HepG2 (cell line): Measurements from ENCODE around the gene CNNM1. TPM values are rescaled to one million over a fixed set of nuclear protein-coding genes. Genes with fewer than 3 reads are reported as not detected.

Source experiments
- ATAC-seq: fragments of 200-7000 bp; cut with Tn5 transposase; 3 replicates; pipeline ENCODE4 v1.9.1; 2020; ENCODE audit warnings: mild to moderate bottlenecking, moderate library complexity
- BruUV-seq: library from RNA; stranded (reverse); fragments of 400-500 nt; replicated peaks from 2 replicates; lab custom pipeline; 2021; lab: Mats Ljungman, UMichigan
- CTCF ChIA-PET: fragments of 300-600 bp; formaldehyde crosslinking; extraction: SDS; loops from one replicate; lab custom pipeline; 2021; ENCODE audit warnings: low total read pairs, inconsistent platforms, low intra/inter-chr PET ratio; lab: Yijun Ruan, JAX
- POLR2A ChIA-PET: fragments of 350-600 bp; sonication (Branson Sonifier 250); formaldehyde crosslinking; loops from one replicate; lab custom pipeline; 2020; ENCODE audit warnings: antibody characterized with exemption, inconsistent platforms; lab: Yijun Ruan, JAX
- DNase-seq: peaks from one replicate; pipeline ENCODE4 v3.0.0-alpha.2; 2015; ENCODE audit warnings: low spot score
- FAIRE-seq: peaks from 3 replicates; lab custom pipeline; 2011; peaks lifted over from hg19 to GRCh38; lab: Jason Lieb, UNC
- H2AFZ ChIP-seq: one replicate; pipeline ENCODE4 v1.6.1; 2011; ENCODE audit warnings: low read length, inconsistent platforms
- H3K27ac ChIP-seq: fragments of 300-600 bp; 3 replicates; pipeline ENCODE4 v1.8.0; 2011; ENCODE audit warnings: mixed run types, mild to moderate bottlenecking, mixed read lengths, low read length, inconsistent platforms; ENCODE audit not compliant: insufficient read depth; ENCODE audit errors: extremely low read length
- H3K27me3 ChIP-seq, 2 experiments: fragments of 200-600 bp in 1 of 2; 2 replicates in 1 of 2; 3 replicates in 1 of 2; pipeline versions ENCODE4 v1.6.0 to v1.8.0; 2011; ENCODE audit warnings: low read length in 2 of 2, mild to moderate bottlenecking in 2 of 2, moderate library complexity in 2 of 2, inconsistent platforms in 1 of 2; ENCODE audit not compliant: insufficient read depth in 2 of 2, control insufficient read depth in 1 of 2
- H3K36me3 ChIP-seq, 2 experiments: fragments of 200-600 bp in 1 of 2; replicated peaks in 1 of 2; 2 replicates in 1 of 2; 3 replicates in 1 of 2; pipeline versions ENCODE4 v1.5.1 to v1.8.0; 2011; ENCODE audit warnings: low read length in 2 of 2, inconsistent platforms in 1 of 2; ENCODE audit not compliant: insufficient read depth in 2 of 2, control insufficient read depth in 1 of 2
- H3K4me1 ChIP-seq: 2 replicates; pipeline ENCODE4 v1.5.1; 2012; ENCODE audit warnings: low read length, inconsistent platforms; ENCODE audit not compliant: insufficient read depth
- H3K4me2 ChIP-seq: 2 replicates; pipeline ENCODE4 v1.6.0; 2011; ENCODE audit warnings: low read depth, low read length, inconsistent platforms
- H3K4me3 ChIP-seq, 3 experiments: fragments of 200-600 bp in 1 of 3; sonication (generic), shearing (Covaris generic) in 1 of 3; replicated peaks in 1 of 3; 2 replicates each; pipeline ENCODE4 v1.5.1; 2011 to 2016; ENCODE audit warnings: low read length in 3 of 3, inconsistent platforms in 2 of 3, low read depth in 2 of 3, mild to moderate bottlenecking in 2 of 3, control low read depth in 1 of 3, mixed read lengths in 1 of 3; ENCODE audit not compliant: insufficient read depth in 1 of 3
- H3K79me2 ChIP-seq: one replicate; pipeline ENCODE4 v1.6.1; 2011; ENCODE audit warnings: low read length, inconsistent platforms; ENCODE audit not compliant: insufficient read depth
- H3K9ac ChIP-seq: 2 replicates; pipeline ENCODE4 v1.6.0; 2011; ENCODE audit warnings: mild to moderate bottlenecking, low read depth, low read length, inconsistent platforms; ENCODE audit not compliant: insufficient read depth
- H3K9me3 ChIP-seq: 2 replicates; pipeline ENCODE4 v1.5.1; 2012; ENCODE audit warnings: mild to moderate bottlenecking, low read length
- H4K20me1 ChIP-seq: 2 replicates; pipeline ENCODE4 v1.6.0; 2011; ENCODE audit warnings: inconsistent platforms, mild to moderate bottlenecking, low read length, moderate library complexity; ENCODE audit not compliant: insufficient read depth
- FIP1L1 ChIP-seq: fragments of 200-400 bp; formaldehyde crosslinking; IDR thresholded peaks from 2 replicates; pipeline ENCODE4 v1.6.1; 2018; ENCODE audit warnings: low read depth, mild to moderate bottlenecking, low read length, moderate library complexity, borderline replicate concordance; ENCODE audit not compliant: insufficient read depth
- FUBP1 ChIP-seq: sonication (generic); formaldehyde crosslinking; IDR thresholded peaks from 2 replicates; pipeline ENCODE4 v1.5.1; 2020; ENCODE audit warnings: missing genetic modification reagents, mild to moderate bottlenecking, borderline replicate concordance
- GTF2F1 ChIP-seq: fragments of 150-350 bp; IDR thresholded peaks from 2 replicates; pipeline ENCODE4 v1.6.1; 2014; ENCODE audit warnings: low read length
- IRF9 ChIP-seq: sonication (generic); formaldehyde crosslinking; IDR thresholded peaks from 2 replicates; pipeline ENCODE4 v1.8.0; 2022; ENCODE audit warnings: missing genetic modification reagents, mild to moderate bottlenecking, borderline replicate concordance
- KAT2B ChIP-seq: fragments of 150-350 bp; IDR thresholded peaks from 2 replicates; pipeline ENCODE4 v1.6.1; 2014; ENCODE audit warnings: low read depth, low read length, borderline replicate concordance
- NBN ChIP-seq: fragments of 450-650 bp; conservative IDR thresholded peaks from 2 replicates; pipeline ENCODE4 v1.6.1; 2017
- SMAD1 ChIP-seq: sonication (generic); formaldehyde crosslinking; IDR thresholded peaks from 2 replicates; pipeline ENCODE4 v1.4.0; 2020; ENCODE audit warnings: missing genetic modification reagents, low read depth, mild to moderate bottlenecking, borderline replicate concordance
- TAF1 ChIP-seq: sonication (generic); formaldehyde crosslinking; IDR thresholded peaks from 2 replicates; pipeline ENCODE4 v1.4.0; 2020; ENCODE audit warnings: missing genetic modification reagents
- TBX2 ChIP-seq: sonication (generic); formaldehyde crosslinking; IDR thresholded peaks from 2 replicates; pipeline ENCODE4 v1.5.0; 2020; ENCODE audit warnings: missing genetic modification reagents, mild to moderate bottlenecking, borderline replicate concordance
- TCF12 ChIP-seq, 2 experiments: fragments of 450-650 bp in 1 of 2; sonication (generic) in 1 of 2; formaldehyde crosslinking in 1 of 2; IDR thresholded peaks; 2 replicates each; pipeline versions ENCODE4 v1.6.1 to v1.8.0; 2017 to 2022; ENCODE audit warnings: antibody characterized with exemption in 1 of 2, mild to moderate bottlenecking in 1 of 2, missing genetic modification reagents in 1 of 2, moderate library complexity in 1 of 2
- UBTF ChIP-seq: sonication (generic); formaldehyde crosslinking; IDR thresholded peaks from 2 replicates; pipeline ENCODE4 v1.4.0; 2020; ENCODE audit warnings: mild to moderate bottlenecking, missing genetic modification reagents
- ZNF550 ChIP-seq: sonication (generic); formaldehyde crosslinking; IDR thresholded peaks from 2 replicates; pipeline ENCODE4 v1.4.0; 2020; ENCODE audit warnings: mild to moderate bottlenecking, missing genetic modification reagents, borderline replicate concordance
- ZNF704 ChIP-seq: sonication (generic); formaldehyde crosslinking; IDR thresholded peaks from 2 replicates; pipeline ENCODE4 v1.8.1; 2023; ENCODE audit warnings: mild to moderate bottlenecking, inconsistent platforms, moderate library complexity, missing genetic modification reagents, borderline replicate concordance
- ZNF766 ChIP-seq: sonication (generic); formaldehyde crosslinking; IDR thresholded peaks from 2 replicates; pipeline ENCODE4 v1.5.0; 2020; ENCODE audit warnings: missing genetic modification reagents, borderline replicate concordance
- ZNF770 ChIP-seq: sonication (generic); formaldehyde crosslinking; IDR thresholded peaks from 2 replicates; pipeline ENCODE4 v1.5.0; 2020; ENCODE audit warnings: mild to moderate bottlenecking, missing genetic modification reagents
- ZNF850 ChIP-seq: sonication (generic); formaldehyde crosslinking; conservative IDR thresholded peaks from 2 replicates; pipeline ENCODE4 v1.9.0; 2021; ENCODE audit warnings: mild to moderate bottlenecking, missing genetic modification reagents
- WGBS: methylation state at CpG from one replicate; pipeline ENCODE4 v1.1.6; 2017; ENCODE audit warnings: low lambda C conversion rate; 5-methylcytosine and 5-hydroxymethylcytosine counted together
- in situ Hi-C: cut with HindIII; loops from 2 replicates; pipeline ENCODE4 v1.10.0; 2017; ENCODE audit warnings: low pct_unique_long_range_greater_than_20kb; ENCODE audit not compliant: extremely low pct_ligation_motif_present
- intact Hi-C: fragments of 100-400 bp; cut with micrococcal nuclease; formaldehyde crosslinking; loops from one replicate; pipeline ENCODE4 v1.10.0; 2022; ENCODE audit not compliant: unreplicated experiment
- polyA plus RNA-seq, 8 experiments: library from polyadenylated mRNA; depleted of rRNA in 3 of 8; stranded (reverse) in 7 of 8; unstranded in 1 of 8; fragments of >200 nt; fragmentation: Illumina TruSeq in 4 of 8; extraction: Trizol in 4 of 8; gene quantifications; 2 replicates each; pipeline versions ENCODE4 v1.2.1 to v1.2.3, GENCODE V29; 2011 to 2016; ENCODE audit warnings: low read depth in 4 of 8, missing spikeins in 1 of 8, mixed read lengths in 1 of 8; ENCODE audit not compliant: insufficient read depth in 1 of 8
- total RNA-seq, 5 experiments: library from RNA; depleted of rRNA; stranded (reverse); fragments of >200 nt; fragmentation: Illumina TruSeq; extraction: Trizol; gene quantifications; 2 replicates each; pipeline ENCODE4 v1.2.3, GENCODE V29; 2016; ENCODE audit warnings: low read depth in 1 of 5

Gene CNNM1
- total and polyA plus RNA-seq, 2 of the 13 experiments (the other 11 are each of a cell fraction or from before 2014, with no cell fraction given) = 4.3 to 9.6 TPM

- 95% methylated on average over 1 of the region's 1 CpG for WGBS
- no peaks in the 10 kb centered on the region; a peak in 1 of 5 replicates for H3K27me3 ChIP-seq
- H3K36me3 ChIP-seq = peaks cover 9 to 46% of the 10 kb centered on the region in 2 experiments
- in situ Hi-C loops (no loop called here), intact Hi-C loops (no loop called here)
- no peaks in the 10 kb centered on the region for H4K20me1 ChIP-seq
- peaks cover 71% of the 10 kb centered on the region for H3K4me1 ChIP-seq
- ChIA-PET CTCF (no interaction called here), POLR2A (no interaction called here)
- DNase-seq (no peak), FAIRE-seq (no peak), ATAC-seq (no peak)
- no peak overlapping the region for H3K27ac ChIP-seq
- BruUV-seq = no TSS peak
- no peak overlapping the region for H3K9ac ChIP-seq
- no peak overlapping the region for H3K4me3 ChIP-seq
- no peak overlapping the region for H2AFZ ChIP-seq
- no peak overlapping the region for H3K4me2 ChIP-seq
- no peaks in the 10 kb centered on the region for H3K9me3 ChIP-seq
- H3K79me2 ChIP-seq = peaks cover 64% of the 10 kb centered on the region
- no peak for TF ChIP-seq GTF2F1
- no peak for TF ChIP-seq TBX2 (CRISPR knock-in tag)
- TF ChIP-seq TAF1 (CRISPR knock-in tag) = no peak
- no peak for TF ChIP-seq ZNF766 (CRISPR knock-in tag)
- TF ChIP-seq ZNF850 (CRISPR knock-in tag) = no peak
- no peak for TF ChIP-seq KAT2B
- TF ChIP-seq FUBP1 (CRISPR knock-in tag) = no peak
- TF ChIP-seq FIP1L1 = no peak
- no peak for TF ChIP-seq ZNF704
- no peak for TF ChIP-seq ZNF770 (CRISPR knock-in tag)
- no peak for TF ChIP-seq IRF9 (CRISPR knock-in tag)
- no peak for TF ChIP-seq ZNF550 (CRISPR knock-in tag)
- no peak for TF ChIP-seq SMAD1 (CRISPR knock-in tag)
- no peak for TF ChIP-seq TCF12 (IDR thresholded peaks at IDR 0.05)
- TF ChIP-seq TCF12 (CRISPR knock-in tag; IDR thresholded peaks at IDR 0.05) = no peak
- no peak for TF ChIP-seq NBN
- no peak for TF ChIP-seq UBTF (CRISPR knock-in tag)
These were observed 96.0 kb downstream of the CNNM1 start for GRCh38 chr10:99425204-99425603.
